Testis (tissue), 2 donors: ENCODE measurements around the gene PCED1A.

ENCODE experiments used
- POLR2A ChIP-seq: fragments of 450-650 bp; IDR thresholded peaks from one replicate; pipeline ENCODE4 v1.6.1; 2017; ENCODE audit warnings: antibody characterized with exemption, mild to moderate bottlenecking, moderate library complexity
- TF ChIP-seq, protein P1 (sequence below), 3 experiments: fragments of 450-650 bp in 2 of 3; fragments of 200-600 bp in 1 of 3; sonication (generic) in 1 of 3; IDR thresholded peaks; one replicate each; pipeline ENCODE4 v1.5.1; 2016 to 2019; ENCODE audit warnings: antibody characterized with exemption in 3 of 3, mild to moderate bottlenecking in 2 of 3, moderate library complexity in 1 of 3

DNA sequence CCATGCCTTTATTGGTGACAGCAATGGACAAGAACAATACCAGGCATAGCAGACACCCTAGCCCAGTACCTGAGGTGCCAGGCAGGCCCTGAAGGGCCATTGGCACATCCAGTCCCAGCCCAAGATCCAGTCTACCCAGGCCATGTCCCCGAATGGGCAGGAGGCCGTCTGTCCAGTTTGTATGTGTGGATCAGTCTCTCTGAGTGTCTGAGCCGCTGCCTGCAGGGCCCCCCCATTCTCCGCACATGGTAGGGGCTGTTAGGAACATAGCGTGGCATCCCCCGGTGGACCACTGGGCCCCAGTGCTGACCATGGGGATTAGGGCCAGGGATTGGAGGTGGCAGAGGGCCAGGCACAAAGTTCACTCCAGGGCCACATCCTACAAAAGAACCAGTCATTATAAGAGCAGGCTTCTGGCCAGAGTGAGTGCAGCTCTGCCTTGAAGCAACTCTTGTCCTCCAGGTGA, 5.1 kb downstream of the PCED1A start:
- TF ChIP-seq, protein P1, sequence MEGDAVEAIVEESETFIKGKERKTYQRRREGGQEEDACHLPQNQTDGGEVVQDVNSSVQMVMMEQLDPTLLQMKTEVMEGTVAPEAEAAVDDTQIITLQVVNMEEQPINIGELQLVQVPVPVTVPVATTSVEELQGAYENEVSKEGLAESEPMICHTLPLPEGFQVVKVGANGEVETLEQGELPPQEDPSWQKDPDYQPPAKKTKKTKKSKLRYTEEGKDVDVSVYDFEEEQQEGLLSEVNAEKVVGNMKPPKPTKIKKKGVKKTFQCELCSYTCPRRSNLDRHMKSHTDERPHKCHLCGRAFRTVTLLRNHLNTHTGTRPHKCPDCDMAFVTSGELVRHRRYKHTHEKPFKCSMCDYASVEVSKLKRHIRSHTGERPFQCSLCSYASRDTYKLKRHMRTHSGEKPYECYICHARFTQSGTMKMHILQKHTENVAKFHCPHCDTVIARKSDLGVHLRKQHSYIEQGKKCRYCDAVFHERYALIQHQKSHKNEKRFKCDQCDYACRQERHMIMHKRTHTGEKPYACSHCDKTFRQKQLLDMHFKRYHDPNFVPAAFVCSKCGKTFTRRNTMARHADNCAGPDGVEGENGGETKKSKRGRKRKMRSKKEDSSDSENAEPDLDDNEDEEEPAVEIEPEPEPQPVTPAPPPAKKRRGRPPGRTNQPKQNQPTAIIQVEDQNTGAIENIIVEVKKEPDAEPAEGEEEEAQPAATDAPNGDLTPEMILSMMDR (IDR thresholded peaks at IDR 0.05), result no peak
- no peak for TF ChIP-seq POLR2A
